Measurements from ENCODE around the gene MXRA5. TPM values are rescaled to one million over a fixed set of nuclear protein-coding genes. Genes with fewer than 3 reads are reported as not detected.
"Not testable (repeated sequence)": the region's sequence is repeated elsewhere in the genome, so short reads cannot be mapped to it uniquely, and the experiment has no call there.

Gene MXRA5
- total RNA-seq, 1 donor from 2014 or later, result 2.0 TPM

- no peaks in the 10 kb centered on the region for H3K4me1 ChIP-seq
- no peak for TF ChIP-seq CTCF (IDR thresholded peaks at IDR 0.05; ENCODE audit: borderline replicate concordance)
- H3K36me3 ChIP-seq, result no peaks in the 10 kb centered on the region
- no peaks in the 10 kb centered on the region for H3K9me3 ChIP-seq (replicated peaks)
- H3K4me3 ChIP-seq, result no peak overlapping the region
- H3K27ac ChIP-seq (replicated peaks), result no peak overlapping the region
- no peak for DNase-seq
- intact Hi-C loops (cut with micrococcal nuclease), result no loop called here
- no peaks in the 10 kb centered on the region for H3K27me3 ChIP-seq (ENCODE audit: low read depth)
These were observed 24.7 kb upstream of the MXRA5 start for GRCh38 chrX:3371163-3371562.

- DNase-seq, result no peak
- Histone ChIP-seq H3K9me3 (replicated peaks) (no peaks in the 10 kb centered on the region), H3K27me3 (ENCODE audit: low read depth) (no peaks in the 10 kb centered on the region), H3K4me1 (no peaks in the 10 kb centered on the region), H3K36me3 (no peaks in the 10 kb centered on the region), H3K27ac (replicated peaks) (no peak overlapping the region), H3K4me3 (no peak overlapping the region)
- TF ChIP-seq CTCF (IDR thresholded peaks at IDR 0.05; ENCODE audit: borderline replicate concordance), result no peak
- intact Hi-C loops (cut with micrococcal nuclease), result no loop called here
These were observed 24.2 kb upstream of the MXRA5 start for GRCh38 chrX:3370656-3371055.

GRCh38 chrX:3362956-3363355 is 16.5 kb upstream of the MXRA5 start:
- no peaks in the 10 kb centered on the region for H3K4me1 ChIP-seq
- H3K36me3 ChIP-seq, result no peaks in the 10 kb centered on the region
- H3K27me3 ChIP-seq (ENCODE audit: low read depth), result no peaks in the 10 kb centered on the region
- DNase-seq, result no peak
- intact Hi-C loops (cut with micrococcal nuclease), result no loop called here
- no peak overlapping the region for H3K4me3 ChIP-seq
- H3K9me3 ChIP-seq (replicated peaks), result no peaks in the 10 kb centered on the region
- no peak for TF ChIP-seq CTCF (IDR thresholded peaks at IDR 0.05; ENCODE audit: borderline replicate concordance)
- no peak overlapping the region for H3K27ac ChIP-seq (replicated peaks)

- Histone ChIP-seq H3K27me3 (ENCODE audit: low read depth) (no peaks in the 10 kb centered on the region), H3K4me3 (no peak overlapping the region), H3K4me1 (no peaks in the 10 kb centered on the region), H3K36me3 (no peaks in the 10 kb centered on the region), H3K9me3 (replicated peaks) (no peaks in the 10 kb centered on the region), H3K27ac (replicated peaks) (no peak overlapping the region)
- no peak for DNase-seq
- no peak for TF ChIP-seq CTCF (IDR thresholded peaks at IDR 0.05; ENCODE audit: borderline replicate concordance)
- intact Hi-C loops (cut with micrococcal nuclease), result no loop called here
These were observed 14.4 kb upstream of the MXRA5 start for GRCh38 chrX:3360881-3361280.

- H3K27ac ChIP-seq (replicated peaks); DNase-seq; H3K9me3 ChIP-seq (replicated peaks); H3K4me1 ChIP-seq; H3K27me3 ChIP-seq (ENCODE audit: low read depth); H3K4me3 ChIP-seq; intact Hi-C loops (cut with micrococcal nuclease); H3K36me3 ChIP-seq: not testable (repeated sequence)
These were observed 6.3 kb upstream of the MXRA5 start for GRCh38 chrX:3352741-3353140.

GRCh38 chrX:3351276-3351675 is 4.8 kb upstream of the MXRA5 start:
- no peak for TF ChIP-seq CTCF (IDR thresholded peaks at IDR 0.05; ENCODE audit: borderline replicate concordance)
- no peak overlapping the region for H3K27ac ChIP-seq (replicated peaks)

More at GRCh38 chrX:3351276-3351675, 4.8 kb upstream of the MXRA5 start:
- intact Hi-C loops (cut with micrococcal nuclease), result no loop called here
- Histone ChIP-seq H3K4me1 (no peaks in the 10 kb centered on the region), H3K36me3 (no peaks in the 10 kb centered on the region), H3K27me3 (ENCODE audit: low read depth) (no peaks in the 10 kb centered on the region), H3K4me3 (no peak overlapping the region), H3K9me3 (replicated peaks) (no peaks in the 10 kb centered on the region)
- no peak for DNase-seq
